ENCODE results near the gene C3. TPM values are rescaled to one million over a fixed set of nuclear protein-coding genes. Genes with fewer than 3 reads are reported as not detected.
"Not testable (repeated sequence)": the region's sequence is repeated elsewhere in the genome, so short reads cannot be mapped to it uniquely, and the experiment has no call there.

The C3 gene
- total and polyA plus RNA-seq, 5 donors from 2014 or later, result not detected

DNA sequence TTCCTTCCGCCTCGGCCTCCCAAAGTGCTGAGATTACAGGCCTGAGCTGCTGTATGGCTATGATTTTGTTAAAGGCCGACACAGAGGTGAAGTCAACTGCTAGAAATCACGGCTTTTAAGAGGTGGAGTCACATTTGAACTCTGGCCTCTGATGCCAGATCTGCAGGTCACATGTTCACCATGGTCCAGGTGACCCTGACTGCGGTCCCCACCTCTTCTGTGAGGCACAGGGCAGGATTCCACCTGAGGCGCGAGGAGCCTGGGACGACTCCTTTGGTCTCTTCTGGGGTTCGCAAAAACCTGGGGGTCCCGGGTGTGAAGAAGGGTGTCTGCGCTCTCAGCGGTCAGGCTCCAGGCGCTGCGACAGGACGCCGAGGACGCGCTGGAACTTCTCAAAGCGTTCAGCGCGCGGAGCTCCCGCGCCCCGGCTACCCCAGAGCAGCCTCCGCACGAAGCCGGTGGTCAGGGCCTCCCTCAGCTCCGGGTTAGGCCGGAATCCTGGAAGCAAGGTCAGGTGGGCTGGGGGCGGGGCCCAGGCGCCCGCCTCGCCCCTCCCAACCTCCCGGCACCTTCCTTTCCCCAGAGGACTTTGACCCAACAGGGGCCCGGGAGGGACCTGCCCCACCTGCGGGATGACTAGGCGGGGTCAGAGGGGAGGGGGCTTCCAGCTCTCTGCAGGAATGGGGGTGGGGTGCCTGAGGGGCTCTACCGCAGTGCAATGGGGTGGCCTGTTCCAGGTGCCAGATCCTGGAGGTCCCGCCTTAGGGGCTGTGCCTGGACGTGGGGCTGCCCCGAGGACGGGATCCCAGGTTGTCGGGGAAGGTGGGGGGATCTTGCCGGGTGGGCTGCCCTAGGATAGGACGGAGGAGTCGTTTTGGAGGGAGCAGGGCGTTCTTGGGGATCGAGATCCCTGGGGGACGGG lies 32.1 kb upstream of the C3 start:
- H3K27me3 Mint-ChIP-seq, result no peaks in the 10 kb centered on the region

DNA sequence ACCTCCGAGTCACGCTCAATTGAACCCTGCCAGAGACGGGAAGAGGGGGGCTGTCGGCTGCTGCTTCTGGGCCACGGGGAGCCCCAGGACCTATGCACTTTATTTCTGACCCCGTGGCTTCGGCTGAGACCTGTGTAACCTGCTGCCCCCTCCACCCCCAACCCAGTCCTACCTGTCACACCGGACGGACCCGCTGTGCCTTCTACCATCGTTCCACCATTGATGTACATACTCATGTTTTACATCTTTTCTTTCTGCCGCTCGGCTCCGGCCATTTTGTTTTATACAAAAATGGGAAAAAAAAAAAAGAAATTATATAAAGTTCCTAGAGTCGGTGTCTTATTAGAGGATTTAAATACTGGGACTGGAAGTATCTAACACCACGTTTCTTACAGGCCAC lies 30.7 kb upstream of the C3 start:
- Histone ChIP-seq H3K9me3 (ENCODE audit: control insufficient read depth in 2 of 2, low read length in 2 of 2) (no peaks in the 10 kb centered on the region), H3K27ac (ENCODE audit: insufficient read depth, low read length, poor library complexity, severe bottlenecking) (no peak overlapping the region), H3K27me3 (ENCODE audit: control insufficient read depth, insufficient read depth, low read length) (no peaks in the 10 kb centered on the region), H3K36me3 (ENCODE audit: control insufficient read depth, insufficient read depth, low read length) (peaks cover 24% of the 10 kb centered on the region), H3K4me1 (ENCODE audit: control insufficient read depth, insufficient read depth, low read length, poor library complexity, severe bottlenecking) (peaks cover 11% of the 10 kb centered on the region), H3K4me3 (ENCODE audit: low read depth, low read length) (no peak overlapping the region)
- peaks cover 23% of the 10 kb centered on the region for H3K36me3 Mint-ChIP-seq
- H3K27me3 Mint-ChIP-seq, result no peaks in the 10 kb centered on the region
- DNase-seq (no peak), ATAC-seq (ENCODE audit: low read depth in 2 of 2) (no peak)
- H3K27ac Mint-ChIP-seq, result no peak overlapping the region
- H3K4me3 Mint-ChIP-seq, result peak overlapping the region in 1 of 4 donors; percentile 11
- H3K4me1 Mint-ChIP-seq, result peaks cover 0 to 10% (median 6%) of the 10 kb centered on the region in 4 donors
- H3K9me3 Mint-ChIP-seq, result no peaks in the 10 kb centered on the region

More for the DNA sequence above, 32.1 kb upstream of the C3 start:
- H3K4me3 Mint-ChIP-seq, result peak overlapping the region in 1 of 4 donors; percentile 82
- H3K4me1 Mint-ChIP-seq, result peaks cover 0 to 13% (median 6%) of the 10 kb centered on the region in 4 donors
- H3K4me1 ChIP-seq (ENCODE audit: control insufficient read depth, insufficient read depth, low read length, poor library complexity, severe bottlenecking), result peaks cover 11% of the 10 kb centered on the region
- peak overlapping the region in 2 of 3 donors; percentile 36 to 86 for H3K27ac Mint-ChIP-seq
- peaks cover 26% of the 10 kb centered on the region for H3K36me3 Mint-ChIP-seq
- H3K27me3 ChIP-seq (ENCODE audit: control insufficient read depth, insufficient read depth, low read length), result no peaks in the 10 kb centered on the region
- no peak overlapping the region for H3K27ac ChIP-seq (ENCODE audit: insufficient read depth, low read length, poor library complexity, severe bottlenecking)
- ATAC-seq (ENCODE audit: low read depth in 2 of 2), result no peak
- H3K36me3 ChIP-seq (ENCODE audit: control insufficient read depth, insufficient read depth, low read length), result peaks cover 23% of the 10 kb centered on the region
- H3K9me3 ChIP-seq (ENCODE audit: control insufficient read depth in 2 of 2, low read length in 2 of 2), result no peaks in the 10 kb centered on the region
- no peaks in the 10 kb centered on the region for H3K9me3 Mint-ChIP-seq
- no peak overlapping the region for H3K4me3 ChIP-seq (ENCODE audit: low read depth, low read length)
- no peak for DNase-seq

DNA sequence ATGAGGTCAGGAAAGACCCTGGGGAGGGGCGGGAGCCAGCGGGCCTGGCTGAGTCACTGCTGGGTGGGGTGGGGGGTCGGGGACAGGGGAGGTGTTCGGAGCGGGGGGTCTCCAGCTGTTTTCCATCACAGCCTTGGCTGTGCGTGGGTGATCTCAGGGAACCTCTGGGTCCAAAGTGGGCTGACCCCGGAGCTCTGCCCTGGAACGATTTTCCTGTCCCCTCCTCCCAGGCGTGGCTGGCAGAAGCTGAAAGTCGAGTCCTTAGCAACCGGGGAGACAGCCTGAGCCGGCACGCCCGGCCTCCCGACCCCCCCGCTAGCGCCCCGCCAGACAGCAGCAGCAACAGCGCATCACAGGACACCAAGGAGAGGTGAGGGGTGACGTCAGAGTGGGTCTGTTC lies 29.6 kb upstream of the C3 start:
- H3K9me3 ChIP-seq (ENCODE audit: control insufficient read depth in 2 of 2, low read length in 2 of 2), result no peaks in the 10 kb centered on the region
- H3K4me1 ChIP-seq (ENCODE audit: control insufficient read depth, insufficient read depth, low read length, poor library complexity, severe bottlenecking), result peaks cover 11% of the 10 kb centered on the region
- ATAC-seq (ENCODE audit: low read depth in 2 of 2) (no peak), DNase-seq (no peak)
- Mint-ChIP-seq H3K36me3 (peaks cover 27% of the 10 kb centered on the region), H3K4me3 (no peak overlapping the region), H3K27ac (no peak overlapping the region), H3K4me1 (peaks cover 0 to 10% (median 6%) of the 10 kb centered on the region in 4 donors), H3K9me3 (no peaks in the 10 kb centered on the region), H3K27me3 (no peaks in the 10 kb centered on the region)
- H3K36me3 ChIP-seq (ENCODE audit: control insufficient read depth, insufficient read depth, low read length), result peaks cover 27% of the 10 kb centered on the region
- H3K4me3 ChIP-seq (ENCODE audit: low read depth, low read length), result no peak overlapping the region
- no peaks in the 10 kb centered on the region for H3K27me3 ChIP-seq (ENCODE audit: control insufficient read depth, insufficient read depth, low read length)
- H3K27ac ChIP-seq (ENCODE audit: insufficient read depth, low read length, poor library complexity, severe bottlenecking), result no peak overlapping the region

DNA sequence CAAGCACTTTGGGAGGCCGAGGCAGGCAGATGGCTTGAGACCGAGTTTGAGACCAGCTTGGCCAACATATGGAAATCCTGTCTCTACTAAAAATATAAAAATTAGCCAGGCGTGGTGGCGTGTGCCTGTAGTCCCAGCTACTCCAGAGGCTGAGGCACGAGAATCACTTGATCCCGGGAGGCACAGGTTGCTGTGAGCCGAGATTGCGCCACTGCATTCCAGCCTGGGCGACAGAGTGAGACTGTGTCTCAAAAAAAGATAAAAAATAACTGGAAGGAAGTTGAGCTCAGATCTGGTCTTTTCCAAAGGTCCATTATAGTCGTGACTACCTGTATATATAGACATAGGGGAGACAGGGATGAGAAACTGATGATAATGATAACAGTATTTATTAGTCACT lies 28.1 kb upstream of the C3 start:
- H3K9me3 Mint-ChIP-seq; H3K4me1 ChIP-seq (ENCODE audit: control insufficient read depth, insufficient read depth, low read length, poor library complexity, severe bottlenecking); H3K27me3 ChIP-seq (ENCODE audit: control insufficient read depth, insufficient read depth, low read length); H3K27ac ChIP-seq (ENCODE audit: insufficient read depth, low read length, poor library complexity, severe bottlenecking); H3K4me3 ChIP-seq (ENCODE audit: low read depth, low read length); H3K4me3 Mint-ChIP-seq; DNase-seq; H3K27ac Mint-ChIP-seq; H3K27me3 Mint-ChIP-seq; H3K9me3 ChIP-seq (ENCODE audit: control insufficient read depth in 2 of 2, low read length in 2 of 2); ATAC-seq (ENCODE audit: low read depth in 2 of 2): not testable (repeated sequence)
- Mint-ChIP-seq H3K4me1 (peaks cover 0 to 11% (median 3%) of the 10 kb centered on the region in 4 donors), H3K36me3 (peaks cover 27% of the 10 kb centered on the region)
- peaks cover 18% of the 10 kb centered on the region for H3K36me3 ChIP-seq (ENCODE audit: control insufficient read depth, insufficient read depth, low read length)

DNA sequence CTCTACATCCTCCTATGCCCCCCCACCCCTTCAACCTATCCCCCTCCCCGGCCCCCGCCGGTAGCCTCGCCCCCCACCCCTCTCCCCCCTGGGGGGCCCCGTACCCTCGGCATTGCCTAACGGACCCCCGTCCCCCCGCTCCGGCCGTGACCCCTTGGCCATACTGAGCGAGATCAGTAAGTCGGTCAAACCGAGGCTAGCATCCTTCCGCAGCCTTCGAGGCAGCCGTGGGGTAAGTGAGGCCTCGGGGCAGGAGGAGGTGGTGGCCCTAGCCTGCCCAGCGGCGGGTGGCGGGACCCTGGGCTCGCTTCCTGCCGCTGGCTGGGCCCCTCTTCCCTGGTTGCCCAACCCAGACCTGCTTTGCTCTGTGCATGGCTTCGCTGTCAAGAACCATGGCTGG lies 25.5 kb upstream of the C3 start:
- no peak for ATAC-seq (ENCODE audit: low read depth in 2 of 2)
- H3K27ac Mint-ChIP-seq, result no peak overlapping the region
- no peak overlapping the region for H3K4me3 Mint-ChIP-seq
- H3K36me3 Mint-ChIP-seq, result peaks cover 21% of the 10 kb centered on the region
- no peaks in the 10 kb centered on the region for H3K9me3 Mint-ChIP-seq
- peaks cover 0 to 11% (median under 1%) of the 10 kb centered on the region in 4 donors for H3K4me1 Mint-ChIP-seq
- Histone ChIP-seq H3K4me1 (ENCODE audit: control insufficient read depth, insufficient read depth, low read length, poor library complexity, severe bottlenecking) (peaks cover 1% of the 10 kb centered on the region), H3K9me3 (ENCODE audit: control insufficient read depth in 2 of 2, low read length in 2 of 2) (no peaks in the 10 kb centered on the region), H3K36me3 (ENCODE audit: control insufficient read depth, insufficient read depth, low read length) (peaks cover 18% of the 10 kb centered on the region), H3K4me3 (ENCODE audit: low read depth, low read length) (no peak overlapping the region), H3K27me3 (ENCODE audit: control insufficient read depth, insufficient read depth, low read length) (no peaks in the 10 kb centered on the region), H3K27ac (ENCODE audit: insufficient read depth, low read length, poor library complexity, severe bottlenecking) (no peak overlapping the region)
- DNase-seq, result no peak
- no peaks in the 10 kb centered on the region for H3K27me3 Mint-ChIP-seq

DNA sequence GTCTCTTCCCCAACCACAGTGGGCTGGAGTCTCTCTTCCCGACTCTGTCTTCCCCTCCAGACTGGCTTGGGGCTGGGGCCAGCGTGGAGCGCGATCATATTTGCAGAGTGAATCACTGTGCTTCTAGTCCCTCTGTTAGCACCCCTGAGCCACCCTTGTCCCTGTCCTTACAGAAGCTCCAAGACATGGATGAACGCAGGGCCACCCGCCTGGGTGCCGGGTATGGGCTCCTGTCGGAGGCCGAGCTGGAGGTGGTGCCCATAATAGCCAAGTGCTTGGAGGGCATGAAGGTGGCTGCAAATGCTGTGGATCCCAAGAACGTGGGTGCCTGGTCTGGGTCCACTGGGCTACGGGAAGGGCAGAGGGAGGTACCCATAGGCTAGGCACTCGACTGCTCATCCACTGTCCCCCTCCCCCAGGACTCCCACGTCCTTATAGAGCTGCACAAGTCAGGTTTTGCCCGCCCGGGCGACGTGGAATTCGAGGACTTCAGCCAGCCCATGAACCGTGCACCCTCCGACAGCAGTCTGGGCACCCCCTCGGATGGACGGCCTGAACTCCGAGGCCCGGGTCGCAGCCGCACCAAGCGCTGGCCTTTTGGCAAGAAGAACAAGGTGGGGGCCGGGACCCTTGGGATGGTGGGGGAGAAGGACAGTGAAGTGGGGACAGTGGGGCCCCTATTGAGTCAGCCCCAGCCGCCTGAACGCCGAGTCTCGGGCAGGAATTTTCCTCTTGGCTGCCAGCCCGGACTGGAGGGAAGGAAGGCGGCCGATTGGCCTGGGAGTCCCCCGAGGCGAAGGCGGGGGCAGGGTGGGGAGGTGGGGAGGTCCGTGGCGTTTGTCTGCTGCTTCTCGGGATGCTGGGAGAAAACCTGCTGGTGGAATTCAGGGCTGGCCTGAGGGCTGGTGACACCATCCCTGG lies 24.2 kb upstream of the C3 start:
- Histone ChIP-seq H3K4me3 (ENCODE audit: low read depth, low read length) (no peak overlapping the region), H3K4me1 (ENCODE audit: control insufficient read depth, insufficient read depth, low read length, poor library complexity, severe bottlenecking) (peaks cover 14% of the 10 kb centered on the region), H3K27ac (ENCODE audit: insufficient read depth, low read length, poor library complexity, severe bottlenecking) (no peak overlapping the region), H3K36me3 (ENCODE audit: control insufficient read depth, insufficient read depth, low read length) (peaks cover 18% of the 10 kb centered on the region), H3K9me3 (ENCODE audit: control insufficient read depth in 2 of 2, low read length in 2 of 2) (no peaks in the 10 kb centered on the region), H3K27me3 (ENCODE audit: control insufficient read depth, insufficient read depth, low read length) (no peaks in the 10 kb centered on the region)
- H3K27me3 Mint-ChIP-seq, result no peaks in the 10 kb centered on the region
- ATAC-seq (ENCODE audit: low read depth in 2 of 2) (no peak), DNase-seq (no peak)
- H3K4me3 Mint-ChIP-seq, result peak overlapping the region in 2 of 4 donors; percentile 44 to 66
- peaks cover 0 to 16% (median under 1%) of the 10 kb centered on the region in 4 donors for H3K4me1 Mint-ChIP-seq
- peak overlapping the region; percentile 48 to 67 (median 51) for H3K27ac Mint-ChIP-seq
- no peaks in the 10 kb centered on the region for H3K9me3 Mint-ChIP-seq
- peaks cover 18% of the 10 kb centered on the region for H3K36me3 Mint-ChIP-seq

DNA sequence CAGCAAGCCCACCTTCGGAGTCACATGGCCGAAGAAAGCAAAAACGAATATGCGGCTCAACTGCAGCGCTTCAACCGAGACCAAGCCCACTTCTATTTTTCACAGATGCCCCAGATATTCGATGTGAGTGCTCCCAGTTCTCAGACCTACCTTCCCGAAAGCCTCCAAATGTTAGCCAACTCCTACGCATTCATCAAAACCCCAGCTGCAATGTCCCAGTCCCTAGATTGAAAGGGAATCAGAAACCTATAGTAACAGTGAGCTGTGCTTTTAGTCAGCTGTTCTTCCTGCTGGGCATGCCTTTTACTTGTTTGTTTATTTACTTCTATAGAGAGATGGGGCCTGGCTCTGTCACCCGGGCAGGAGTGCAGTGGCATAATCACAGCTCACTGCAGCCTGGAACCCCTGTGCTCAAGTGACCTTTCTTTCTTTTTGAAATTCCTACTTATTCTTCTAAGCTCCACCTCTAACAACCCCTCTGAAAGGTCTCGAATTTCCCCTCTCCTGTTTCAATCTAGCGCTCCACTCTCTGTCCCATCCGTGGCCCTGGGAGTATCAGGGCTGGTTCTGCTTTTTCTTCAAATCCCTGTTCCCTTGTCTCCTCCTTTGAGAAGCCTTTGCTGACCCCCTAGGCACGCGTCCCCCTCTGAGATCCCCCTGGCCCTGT lies 23.4 kb upstream of the C3 start:
- Histone ChIP-seq H3K27me3 (ENCODE audit: control insufficient read depth, insufficient read depth, low read length) (no peaks in the 10 kb centered on the region), H3K27ac (ENCODE audit: insufficient read depth, low read length, poor library complexity, severe bottlenecking) (no peak overlapping the region), H3K4me3 (ENCODE audit: low read depth, low read length) (no peak overlapping the region), H3K4me1 (ENCODE audit: control insufficient read depth, insufficient read depth, low read length, poor library complexity, severe bottlenecking) (peaks cover 20% of the 10 kb centered on the region), H3K36me3 (ENCODE audit: control insufficient read depth, insufficient read depth, low read length) (peaks cover 18% of the 10 kb centered on the region), H3K9me3 (ENCODE audit: control insufficient read depth in 2 of 2, low read length in 2 of 2) (no peaks in the 10 kb centered on the region)
- peak overlapping the region in 3 of 4 donors; percentile 44 to 66 (median 46) for H3K4me3 Mint-ChIP-seq
- no peak for ATAC-seq (ENCODE audit: low read depth in 2 of 2)
- no peaks in the 10 kb centered on the region for H3K9me3 Mint-ChIP-seq
- peak overlapping the region; percentile 48 to 67 (median 51) for H3K27ac Mint-ChIP-seq
- H3K4me1 Mint-ChIP-seq, result peaks cover 0 to 21% (median 4%) of the 10 kb centered on the region in 4 donors
- H3K27me3 Mint-ChIP-seq, result peaks cover 4% of the 10 kb centered on the region
- H3K36me3 Mint-ChIP-seq, result peaks cover 17% of the 10 kb centered on the region
- no peak for DNase-seq
